GM23248 (cell line): ENCODE measurements around the gene ULK4. TPM values are rescaled to one million over a fixed set of nuclear protein-coding genes. Genes with fewer than 3 reads are reported as not detected.
A peak's percentile ranks its signal among the peaks of the same experiment; 100 is the strongest.

Experiments
- DNase-seq: peaks from one replicate; pipeline ENCODE4 v3.0.0-alpha.2; 2015
- H2AFZ ChIP-seq: fragments of 200-600 bp; sonication (generic); 2 replicates; pipeline ENCODE4 v1.6.1; 2016; ENCODE audit warnings: antibody characterized with exemption
- H3F3A ChIP-seq: fragments of 200-600 bp; sonication (generic); 2 replicates; pipeline ENCODE4 v1.6.1; 2016; ENCODE audit warnings: mild to moderate bottlenecking, antibody characterized with exemption, mixed run types; ENCODE audit not compliant: insufficient read depth
- H3K27ac ChIP-seq: fragments of 200-600 bp; sonication (generic); 2 replicates; pipeline ENCODE4 v1.5.1; 2016; ENCODE audit warnings: mild to moderate bottlenecking
- H3K27me3 ChIP-seq: fragments of 200-600 bp; sonication (generic); replicated peaks from 2 replicates; pipeline ENCODE4 v1.6.1; 2016; ENCODE audit warnings: mild to moderate bottlenecking; ENCODE audit not compliant: insufficient read depth
- H3K36me3 ChIP-seq: fragments of 200-600 bp; sonication (generic); 2 replicates; pipeline ENCODE4 v1.6.1; 2016; ENCODE audit warnings: low read depth, mild to moderate bottlenecking
- H3K4me1 ChIP-seq: fragments of 200-600 bp; sonication (generic); 2 replicates; pipeline ENCODE4 v1.6.1; 2016; ENCODE audit warnings: mild to moderate bottlenecking; ENCODE audit not compliant: insufficient read depth
- H3K4me2 ChIP-seq: fragments of 200-600 bp; sonication (generic); one replicate; pipeline ENCODE4 v1.6.1; 2016; ENCODE audit warnings: mild to moderate bottlenecking; ENCODE audit not compliant: unreplicated experiment
- H3K4me3 ChIP-seq: fragments of 200-600 bp; sonication (generic); 2 replicates; pipeline ENCODE4 v1.5.1; 2016; ENCODE audit warnings: mild to moderate bottlenecking
- H3K79me2 ChIP-seq: fragments of 200-600 bp; sonication (generic); 2 replicates; pipeline ENCODE4 v1.6.1; 2016; ENCODE audit warnings: mild to moderate bottlenecking; ENCODE audit not compliant: insufficient read depth
- H3K9ac ChIP-seq: fragments of 200-600 bp; sonication (generic); 2 replicates; pipeline ENCODE4 v1.6.1; 2016; ENCODE audit warnings: mild to moderate bottlenecking
- H3K9me2 ChIP-seq: fragments of 200-600 bp; sonication (generic); 2 replicates; pipeline ENCODE4 v1.6.1; 2016; ENCODE audit warnings: mixed run types, mild to moderate bottlenecking, moderate library complexity; ENCODE audit not compliant: insufficient read depth
- H3K9me3 ChIP-seq: fragments of 200-600 bp; sonication (generic); one replicate; pipeline ENCODE4 v1.6.1; 2017; ENCODE audit warnings: low read depth
- H4K20me1 ChIP-seq: fragments of 200-600 bp; sonication (generic); 2 replicates; pipeline ENCODE4 v1.6.0; 2016; ENCODE audit not compliant: insufficient read depth
- EZH2 ChIP-seq: fragments of 200-600 bp; sonication (generic); IDR thresholded peaks from 2 replicates; pipeline ENCODE4 v1.6.1; 2018; ENCODE audit warnings: antibody characterized with exemption, mild to moderate bottlenecking; ENCODE audit not compliant: insufficient read depth, poor library complexity, severe bottlenecking
- EZH2phosphoT487 ChIP-seq: fragments of 200-600 bp; sonication (generic); IDR thresholded peaks from 2 replicates; pipeline ENCODE4 v1.6.1; 2018; ENCODE audit warnings: antibody characterized with exemption, moderate library complexity, mild to moderate bottlenecking, low read depth; ENCODE audit not compliant: insufficient read depth
- WGBS, 2 experiments: methylation state at CpG; one replicate each; pipeline ENCODE4 v1.1.6; 2015 to 2017; ENCODE audit warnings: low lambda C conversion rate in 2 of 2, low coverage in 1 of 2; ENCODE audit errors: missing lambda C conversion rate in 2 of 2; 5-methylcytosine and 5-hydroxymethylcytosine counted together
- in situ Hi-C: fragments of 300-500 bp; cut with MboI; formaldehyde crosslinking; loops from 2 replicates; pipeline ENCODE4 v1.15.0; 2020
- polyA plus RNA-seq: library from polyadenylated mRNA; unstranded; fragments of >200 nt; fragmentation: Nextera tagmentation; extraction: Ambion mirVana; gene quantifications from 2 replicates; pipeline ENCODE4 v1.2.1, GENCODE V29; 2016
- total RNA-seq: library from RNA; depleted of rRNA; stranded (reverse); fragments of >200 nt; shearing (Covaris generic); gene quantifications from 2 replicates; pipeline ENCODE4 v1.2.3, GENCODE V29; 2014

ULK4 gene
- total and polyA plus RNA-seq, 2 experiments from 2014 or later: 3.5 to 20.3 TPM

GRCh38 chr3:41357271-41357670 lies 604.6 kb downstream of the ULK4 start:
- in situ Hi-C loops: no loop called here
- DNase-seq: no peak
- Histone ChIP-seq H3K4me2 (no peak overlapping the region), H4K20me1 (no peaks in the 10 kb centered on the region), H3K4me1 (peaks cover under 1% of the 10 kb centered on the region; the same call in 1 of the 2 replicates), H3K27ac (no peak overlapping the region), H3K9me3 (no peaks in the 10 kb centered on the region), H3F3A (peaks cover 4% of the 10 kb centered on the region; the same call in 1 of the 2 replicates), H3K79me2 (no peaks in the 10 kb centered on the region), H2AFZ (no peak overlapping the region), H3K4me3 (no peak overlapping the region), H3K27me3 (no peaks in the 10 kb centered on the region), H3K9me2 (no peaks in the 10 kb centered on the region), H3K36me3 (no peaks in the 10 kb centered on the region), H3K9ac (no peak overlapping the region)
- TF ChIP-seq EZH2phosphoT487 (no peak), EZH2 (no peak)
- WGBS, 2 experiments: 28 to 37% methylated on average over 9 of the region's 9 CpGs

GRCh38 chr3:41356775-41357174 lies 605.1 kb downstream of the ULK4 start:
- Histone ChIP-seq H4K20me1 (no peaks in the 10 kb centered on the region), H3K27ac (no peak overlapping the region), H3K4me1 (no peaks in the 10 kb centered on the region), H3K4me3 (no peak overlapping the region), H3F3A (no peaks in the 10 kb centered on the region), H3K27me3 (no peaks in the 10 kb centered on the region), H3K4me2 (no peak overlapping the region), H3K36me3 (no peaks in the 10 kb centered on the region), H3K9ac (no peak overlapping the region), H2AFZ (no peak overlapping the region), H3K9me3 (no peaks in the 10 kb centered on the region), H3K9me2 (no peaks in the 10 kb centered on the region), H3K79me2 (no peaks in the 10 kb centered on the region)
- DNase-seq: no peak
- 11% methylated on average over 2 of the region's 2 CpGs for whole genome bisulfite sequencing, 2 experiments
- in situ Hi-C loops: no loop called here
- TF ChIP-seq EZH2 (no peak), EZH2phosphoT487 (no peak)

GRCh38 chr3:41352510-41352909 lies 609.4 kb downstream of the ULK4 start:
- no peaks in the 10 kb centered on the region for H3K4me1 ChIP-seq
- H3K9me3 ChIP-seq: no peaks in the 10 kb centered on the region
- H4K20me1 ChIP-seq: no peaks in the 10 kb centered on the region
- H3K79me2 ChIP-seq: no peaks in the 10 kb centered on the region
- no peak overlapping the region for H3K4me2 ChIP-seq
- TF ChIP-seq EZH2phosphoT487: no peak
- TF ChIP-seq EZH2: no peak
- 87 to 91% methylated on average over 3 of the region's 3 CpGs for WGBS, 2 experiments
- H3K9me2 ChIP-seq: no peaks in the 10 kb centered on the region
- in situ Hi-C loops: no loop called here
- H3K9ac ChIP-seq: no peak overlapping the region
- no peaks in the 10 kb centered on the region for H3K36me3 ChIP-seq
- no peak overlapping the region for H2AFZ ChIP-seq
- no peaks in the 10 kb centered on the region for H3K27me3 ChIP-seq
- no peak for DNase-seq
- H3K4me3 ChIP-seq: no peak overlapping the region
- H3F3A ChIP-seq: no peaks in the 10 kb centered on the region
- no peak overlapping the region for H3K27ac ChIP-seq

- Histone ChIP-seq H3K79me2 (no peaks in the 10 kb centered on the region), H4K20me1 (no peaks in the 10 kb centered on the region), H3K9ac (no peak overlapping the region), H3K4me3 (no peak overlapping the region), H2AFZ (no peak overlapping the region), H3K36me3 (no peaks in the 10 kb centered on the region), H3K9me2 (no peaks in the 10 kb centered on the region), H3F3A (no peaks in the 10 kb centered on the region), H3K9me3 (no peaks in the 10 kb centered on the region), H3K4me2 (no peak overlapping the region), H3K27me3 (no peaks in the 10 kb centered on the region), H3K4me1 (peaks cover 7% of the 10 kb centered on the region; the same call in 1 of the 2 replicates), H3K27ac (no peak overlapping the region)
- 49 to 56% methylated on average over 2 of the region's 2 CpGs for WGBS, 2 experiments
- in situ Hi-C loops: no loop called here
- DNase-seq: peak; percentile 63
- TF ChIP-seq EZH2phosphoT487: no peak
- TF ChIP-seq EZH2: no peak
Observed at GRCh38 chr3:41350441-41350840, 611.5 kb downstream of the ULK4 start.

GRCh38 chr3:41348401-41348800 lies 613.5 kb downstream of the ULK4 start:
- Histone ChIP-seq H2AFZ (no peak overlapping the region), H3K27me3 (no peaks in the 10 kb centered on the region), H3K4me3 (no peak overlapping the region), H3K9me2 (no peaks in the 10 kb centered on the region), H3K79me2 (no peaks in the 10 kb centered on the region), H3K4me1 (peaks cover 7% of the 10 kb centered on the region; the same call in 1 of the 2 replicates), H4K20me1 (no peaks in the 10 kb centered on the region), H3K9ac (no peak overlapping the region), H3K9me3 (no peaks in the 10 kb centered on the region), H3K36me3 (no peaks in the 10 kb centered on the region), H3K27ac (no peak overlapping the region), H3K4me2 (no peak overlapping the region), H3F3A (no peaks in the 10 kb centered on the region)
- in situ Hi-C loops: no loop called here
- no peak for DNase-seq
- TF ChIP-seq EZH2phosphoT487 (no peak), EZH2 (no peak)
- 72 to 75% methylated on average over 4 of the region's 4 CpGs for WGBS, 2 experiments
